Endothelial cell of umbilical vein (primary cell): Measurements from ENCODE around the gene USP36.

ENCODE experiments used
- CTCF ChIP-seq, 2 donors: IDR thresholded peaks; 1 replicate in 1 of 2; 2 replicates in 1 of 2; pipeline ENCODE4 v1.5.1; 2011; ENCODE audit warnings: low read length in 2 of 2, mild to moderate bottlenecking in 2 of 2, moderate library complexity in 2 of 2, control low read depth in 1 of 2, inconsistent platforms in 1 of 2, low read depth in 1 of 2; ENCODE audit not compliant: insufficient read depth in 1 of 2; ENCODE audit errors: extremely low read depth in 1 of 2
- EZH2 ChIP-seq: IDR thresholded peaks from 2 replicates; pipeline ENCODE4 v1.6.1; 2012; ENCODE audit warnings: borderline replicate concordance, low read depth, mild to moderate bottlenecking, moderate library complexity, low read length, inconsistent platforms; ENCODE audit not compliant: severe bottlenecking
- FOS ChIP-seq: IDR thresholded peaks from 2 replicates; pipeline ENCODE4 v1.6.1; 2011; ENCODE audit warnings: mild to moderate bottlenecking, low read length, moderate library complexity, borderline replicate concordance; ENCODE audit not compliant: insufficient read depth
- GATA2 ChIP-seq: IDR thresholded peaks from 2 replicates; pipeline ENCODE4 v1.7.0; 2011; ENCODE audit warnings: low read depth, mild to moderate bottlenecking, moderate library complexity, mixed read lengths, low read length; ENCODE audit not compliant: insufficient read length, insufficient read depth
- JUN ChIP-seq: IDR thresholded peaks from 2 replicates; pipeline ENCODE4 v1.6.1; 2011; ENCODE audit warnings: borderline replicate concordance, low read depth; ENCODE audit not compliant: insufficient read length, insufficient read depth
- MAX ChIP-seq: IDR thresholded peaks from 2 replicates; pipeline ENCODE4 v1.6.1; 2011; ENCODE audit not compliant: insufficient read depth, insufficient read length
- MYC ChIP-seq: IDR thresholded peaks from one replicate; pipeline ENCODE4 v1.6.1; 2011; ENCODE audit warnings: mild to moderate bottlenecking, low read depth, low read length
- POLR2A ChIP-seq: IDR thresholded peaks from 2 replicates; pipeline ENCODE4 v1.6.1; 2012; ENCODE audit warnings: low read depth, mild to moderate bottlenecking, control low read depth, low read length
- POLR2AphosphoS5 ChIP-seq: IDR thresholded peaks from 2 replicates; pipeline ENCODE4 v1.6.1; 2012; ENCODE audit warnings: low read depth, mild to moderate bottlenecking, control low read depth, low read length, moderate library complexity; ENCODE audit not compliant: insufficient read depth

- TF ChIP-seq POLR2AphosphoS5 (no peak), CTCF (IDR thresholded peaks at IDR 0.05; ENCODE audit: extremely low read depth in 1 of 2, insufficient read depth in 1 of 2, low read depth in 1 of 2, low read length in 2 of 2) (no peak), MYC (no peak), EZH2 (no peak), MAX (no peak), FOS (no peak), POLR2A (no peak), JUN (no peak), GATA2 (no peak)
These were observed 42.5 kb upstream of the USP36 start for GRCh38 chr17:78883089-78883532.
